Mesothelial cell of epicardium (in vitro differentiated cells): Measurements from ENCODE around the gene CAMK2B. TPM values are rescaled to one million over a fixed set of nuclear protein-coding genes. Genes with fewer than 3 reads are reported as not detected.

Source experiments
- DNase-seq, 2 experiments: peaks; one replicate each; pipeline ENCODE4 v3.0.0; 2021; ENCODE audit warnings: low spot score in 2 of 2; ENCODE audit not compliant: unreplicated experiment in 2 of 2
- H3K27ac Mint-ChIP-seq: 2 replicates; pipeline ENCODE4 v1.8.0; 2021; ENCODE audit warnings: mixed read lengths
- H3K27me3 Mint-ChIP-seq: 2 replicates; pipeline ENCODE4 v1.8.0; 2021; ENCODE audit warnings: low read depth, mixed read lengths
- H3K36me3 Mint-ChIP-seq: 2 replicates; pipeline ENCODE4 v1.8.0; 2021; ENCODE audit warnings: mixed read lengths
- H3K4me1 Mint-ChIP-seq: 2 replicates; pipeline ENCODE4 v1.8.0; 2021; ENCODE audit warnings: mixed read lengths
- H3K4me3 Mint-ChIP-seq: 2 replicates; pipeline ENCODE4 v1.8.0; 2021; ENCODE audit warnings: mild to moderate bottlenecking, moderate library complexity, mixed read lengths
- H3K9me3 Mint-ChIP-seq: 2 replicates; pipeline ENCODE4 v1.8.0; 2021; ENCODE audit warnings: mixed read lengths
- total RNA-seq: library from RNA; stranded (reverse); gene quantifications from 3 replicates; pipeline ENCODE4 v1.2.1, GENCODE V29; 2021
- TF ChIP-seq, protein P1 (sequence below): fragments of 200-600 bp; sonication (generic); IDR thresholded peaks from one replicate; pipeline ENCODE4 v1.5.0; 2021; ENCODE audit warnings: antibody characterized with exemption; ENCODE audit not compliant: unreplicated experiment

Gene CAMK2B
- total RNA-seq, 1 donor from 2014 or later, result 1.8 TPM

- Mint-ChIP-seq H3K4me3 (no peak overlapping the region), H3K27ac (no peak overlapping the region), H3K4me1 (peaks cover 2% of the 10 kb centered on the region), H3K36me3 (no peaks in the 10 kb centered on the region), H3K9me3 (no peaks in the 10 kb centered on the region), H3K27me3 (peaks cover 4% of the 10 kb centered on the region)
- DNase-seq, result no peak
- TF ChIP-seq, protein P1, sequence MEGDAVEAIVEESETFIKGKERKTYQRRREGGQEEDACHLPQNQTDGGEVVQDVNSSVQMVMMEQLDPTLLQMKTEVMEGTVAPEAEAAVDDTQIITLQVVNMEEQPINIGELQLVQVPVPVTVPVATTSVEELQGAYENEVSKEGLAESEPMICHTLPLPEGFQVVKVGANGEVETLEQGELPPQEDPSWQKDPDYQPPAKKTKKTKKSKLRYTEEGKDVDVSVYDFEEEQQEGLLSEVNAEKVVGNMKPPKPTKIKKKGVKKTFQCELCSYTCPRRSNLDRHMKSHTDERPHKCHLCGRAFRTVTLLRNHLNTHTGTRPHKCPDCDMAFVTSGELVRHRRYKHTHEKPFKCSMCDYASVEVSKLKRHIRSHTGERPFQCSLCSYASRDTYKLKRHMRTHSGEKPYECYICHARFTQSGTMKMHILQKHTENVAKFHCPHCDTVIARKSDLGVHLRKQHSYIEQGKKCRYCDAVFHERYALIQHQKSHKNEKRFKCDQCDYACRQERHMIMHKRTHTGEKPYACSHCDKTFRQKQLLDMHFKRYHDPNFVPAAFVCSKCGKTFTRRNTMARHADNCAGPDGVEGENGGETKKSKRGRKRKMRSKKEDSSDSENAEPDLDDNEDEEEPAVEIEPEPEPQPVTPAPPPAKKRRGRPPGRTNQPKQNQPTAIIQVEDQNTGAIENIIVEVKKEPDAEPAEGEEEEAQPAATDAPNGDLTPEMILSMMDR, result no peak
Measured at GRCh38 chr7:44224080-44224973, 101.1 kb downstream of the CAMK2B start.

DNA sequence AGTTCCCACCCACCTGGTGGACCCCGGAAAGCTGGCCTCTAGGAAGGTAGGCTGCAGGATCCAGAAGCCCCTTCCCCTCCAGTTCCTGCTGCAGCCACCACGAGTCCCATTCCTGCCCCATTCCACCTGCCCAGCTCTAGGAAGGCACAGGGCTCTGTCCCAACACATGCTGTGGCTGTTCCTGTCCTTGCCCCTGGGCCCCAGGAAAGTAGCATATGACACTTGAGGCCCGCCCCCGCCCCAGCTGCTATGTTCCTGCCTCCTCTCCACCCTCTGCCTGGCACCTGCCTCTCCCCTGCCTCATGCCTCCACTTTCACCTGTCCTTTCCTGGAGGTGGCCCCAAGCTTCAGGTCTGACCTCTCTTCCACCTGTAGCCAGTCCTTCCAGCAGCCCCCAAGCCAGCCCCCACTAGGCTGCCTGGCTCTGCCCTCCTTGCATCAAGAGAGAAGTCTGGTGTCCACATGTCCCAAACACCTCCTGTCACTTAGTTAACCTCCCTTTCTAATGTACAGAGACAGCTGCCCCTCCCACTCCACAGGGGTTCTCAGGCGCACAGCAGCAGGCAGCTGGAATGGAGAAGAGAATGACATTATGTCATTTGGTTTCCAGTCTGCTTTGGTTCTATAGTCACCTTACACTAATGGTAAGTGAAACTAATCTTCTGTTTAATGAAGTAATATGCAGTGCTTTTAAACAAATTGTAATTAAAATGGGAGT, 101.9 kb downstream of the CAMK2B start:
- DNase-seq, result no peak
- TF ChIP-seq, protein P1, result no peak
- peaks cover 4% of the 10 kb centered on the region for H3K27me3 Mint-ChIP-seq
- H3K27ac Mint-ChIP-seq, result no peak overlapping the region
- H3K4me3 Mint-ChIP-seq, result no peak overlapping the region
- H3K4me1 Mint-ChIP-seq, result peaks cover 2% of the 10 kb centered on the region
- no peaks in the 10 kb centered on the region for H3K36me3 Mint-ChIP-seq
- no peaks in the 10 kb centered on the region for H3K9me3 Mint-ChIP-seq

DNA sequence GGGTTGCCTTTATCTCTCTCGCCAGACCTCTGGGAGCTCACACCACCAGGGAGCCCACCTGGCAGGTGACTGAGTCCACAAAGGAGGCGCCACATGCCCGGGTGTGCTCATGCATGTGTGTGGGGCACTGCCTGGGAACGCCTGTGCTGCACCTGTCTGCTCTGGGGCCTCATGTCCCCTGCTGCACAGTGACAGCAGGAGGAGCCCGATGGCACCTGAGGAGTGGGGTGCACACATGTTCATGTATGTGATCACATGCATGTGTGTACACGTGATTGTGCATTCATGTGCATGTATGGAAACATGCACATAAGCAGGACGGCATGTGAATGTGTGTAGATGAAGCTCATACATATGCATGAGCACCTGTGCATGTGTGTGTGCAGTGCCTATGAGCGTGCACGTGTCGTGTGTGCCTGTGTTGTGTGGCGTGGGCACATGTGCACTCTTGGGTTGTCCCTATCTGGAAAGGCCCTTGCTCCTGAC, 102.6 kb downstream of the CAMK2B start:
- Mint-ChIP-seq H3K4me3 (no peak overlapping the region), H3K9me3 (no peaks in the 10 kb centered on the region), H3K36me3 (no peaks in the 10 kb centered on the region), H3K4me1 (peaks cover 8% of the 10 kb centered on the region), H3K27me3 (peaks cover 4% of the 10 kb centered on the region), H3K27ac (no peak overlapping the region)
- TF ChIP-seq, protein P1, result no peak
- no peak for DNase-seq

DNA sequence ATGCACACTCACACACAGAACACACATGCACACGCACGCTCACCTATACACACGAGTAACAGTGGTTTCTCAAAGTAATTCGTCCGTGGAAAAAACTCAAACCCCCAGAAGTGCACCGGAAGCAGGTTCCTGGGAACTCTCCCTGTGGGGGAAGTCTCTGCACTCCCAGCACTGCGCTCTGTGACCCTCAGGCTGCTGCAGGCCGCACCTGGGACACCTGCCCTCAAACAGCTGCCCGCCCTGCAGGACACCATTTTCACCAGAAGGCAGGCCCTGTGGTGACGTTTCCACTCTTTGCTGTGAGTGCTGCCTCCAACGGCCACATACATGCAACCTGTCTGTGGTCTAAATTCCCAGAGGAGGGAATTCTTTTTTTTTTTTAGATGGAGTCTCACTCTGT, 103.3 kb downstream of the CAMK2B start:
- Mint-ChIP-seq H3K4me1 (peaks cover 8% of the 10 kb centered on the region), H3K36me3 (no peaks in the 10 kb centered on the region), H3K27me3 (peaks cover 4% of the 10 kb centered on the region), H3K9me3 (no peaks in the 10 kb centered on the region), H3K27ac (no peak overlapping the region), H3K4me3 (no peak overlapping the region)
- TF ChIP-seq, protein P1, result no peak
- no peak for DNase-seq

DNA sequence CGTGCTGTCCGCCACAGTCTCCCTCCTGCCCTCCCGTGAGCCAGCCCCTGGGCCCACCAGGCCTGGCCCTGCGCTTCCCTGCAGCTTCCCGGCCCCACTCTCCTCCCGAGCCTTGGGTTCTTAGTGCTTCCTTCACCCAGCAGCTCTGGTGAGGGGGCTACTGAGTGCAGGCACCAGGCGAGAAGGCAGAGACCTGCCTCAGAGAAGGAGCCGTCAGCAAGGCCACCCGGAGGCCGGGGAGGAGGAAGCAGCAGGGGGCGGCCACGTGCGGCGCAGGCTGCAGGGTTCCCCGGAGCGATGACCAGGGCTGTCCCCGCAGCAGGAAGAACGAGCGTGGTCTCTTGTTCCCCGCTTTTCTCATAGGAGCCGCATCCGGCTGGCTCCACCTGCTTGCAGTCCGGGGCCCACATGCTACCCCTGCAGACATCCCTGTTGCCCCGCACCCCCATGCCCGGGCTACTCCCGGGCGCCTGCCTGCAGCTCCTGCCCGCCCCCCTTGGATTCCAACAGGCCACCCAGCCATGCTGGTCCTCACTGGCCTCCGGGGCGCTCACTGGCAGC, 104.1 kb downstream of the CAMK2B start:
- Mint-ChIP-seq H3K27me3 (peaks cover 4% of the 10 kb centered on the region), H3K4me3 (no peak overlapping the region), H3K27ac (no peak overlapping the region), H3K9me3 (no peaks in the 10 kb centered on the region), H3K4me1 (peaks cover 8% of the 10 kb centered on the region), H3K36me3 (no peaks in the 10 kb centered on the region)
- no peak for DNase-seq
- TF ChIP-seq, protein P1, result no peak
